SKM-1 treated with dmso at 0.1 percent for 144 hours (cell line): ENCODE results near the gene MAT1A.
"Not testable (repeated sequence)": the region's sequence is repeated elsewhere in the genome, so short reads cannot be mapped to it uniquely, and the experiment has no call there.

Experiments
- DNase-seq: peaks from one replicate; lab custom pipeline; 2025; ENCODE audit not compliant: unreplicated experiment; lab: John Stamatoyannopoulos, UW

MAT1A gene

DNA sequence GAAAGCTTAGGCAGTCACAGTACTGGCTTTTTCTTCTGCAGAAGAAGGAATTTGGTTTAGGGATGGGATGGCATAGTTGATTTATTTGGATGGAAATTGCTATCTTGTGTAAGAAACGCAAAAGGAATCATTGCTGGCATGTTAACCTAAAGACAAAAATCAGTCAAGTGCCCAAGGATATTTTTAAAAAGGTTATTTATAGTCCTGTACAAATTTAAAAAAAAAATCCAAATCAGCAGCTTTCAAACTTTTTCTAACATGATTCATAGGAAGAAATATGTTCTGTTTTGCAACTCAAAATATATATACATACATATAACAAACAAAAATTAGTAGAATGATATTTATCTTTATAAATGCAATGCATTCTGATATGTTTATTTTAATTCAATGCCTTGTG lies 55.6 kb downstream of the MAT1A start:
- not testable (repeated sequence) for DNase-seq

DNA sequence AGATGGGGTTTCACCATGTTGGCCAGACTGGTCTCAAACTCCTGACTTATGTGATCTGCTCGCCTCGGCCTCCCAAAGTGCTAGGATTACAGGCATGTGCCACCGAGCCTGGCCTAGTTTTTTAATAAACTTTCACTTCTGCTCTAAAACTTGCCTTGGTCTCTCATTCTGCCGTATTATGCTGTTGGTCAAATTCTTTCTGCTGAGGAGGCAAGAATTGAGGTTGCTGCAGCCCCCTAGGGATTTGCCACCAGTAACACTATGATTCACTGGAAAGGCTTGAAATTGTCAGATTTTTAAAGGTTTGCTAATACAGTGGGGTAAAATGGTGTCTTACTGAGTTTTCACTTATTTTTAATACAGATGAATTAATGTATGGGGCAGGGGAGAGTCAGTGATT lies 62.7 kb downstream of the MAT1A start:
- not testable (repeated sequence) for DNase-seq

DNA sequence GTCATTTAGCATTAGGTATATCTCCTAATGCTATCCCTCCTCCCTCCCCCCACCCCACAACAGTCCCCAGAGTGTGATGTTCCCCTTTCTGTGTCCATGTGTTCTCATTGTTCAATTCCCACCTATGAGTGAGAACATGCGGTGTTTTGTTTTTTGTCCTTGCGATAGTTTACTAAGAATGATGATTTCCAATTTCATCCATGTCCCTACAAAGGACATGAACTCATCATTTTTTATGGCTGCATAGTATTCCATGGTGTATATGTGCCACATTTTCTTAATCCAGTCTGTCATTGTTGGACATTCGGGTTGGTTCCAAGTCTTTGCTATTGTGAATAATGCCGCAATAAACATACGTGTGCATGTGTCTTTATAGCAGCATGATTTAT lies 66.4 kb downstream of the MAT1A start:
- DNase-seq = not testable (repeated sequence)
